HG03108 (cell line): ENCODE measurements around the gene CCDC183.
"Not testable (repeated sequence)": the region's sequence is repeated elsewhere in the genome, so short reads cannot be mapped to it uniquely, and the experiment has no call there.

Experiments used
- ATAC-seq: cut with Tn5 transposase; IDR thresholded peaks from one replicate; pipeline ENCODE4 v1.9.1; 2021; ENCODE audit warnings: moderate library complexity; ENCODE audit not compliant: unreplicated experiment

The CCDC183 gene

DNA sequence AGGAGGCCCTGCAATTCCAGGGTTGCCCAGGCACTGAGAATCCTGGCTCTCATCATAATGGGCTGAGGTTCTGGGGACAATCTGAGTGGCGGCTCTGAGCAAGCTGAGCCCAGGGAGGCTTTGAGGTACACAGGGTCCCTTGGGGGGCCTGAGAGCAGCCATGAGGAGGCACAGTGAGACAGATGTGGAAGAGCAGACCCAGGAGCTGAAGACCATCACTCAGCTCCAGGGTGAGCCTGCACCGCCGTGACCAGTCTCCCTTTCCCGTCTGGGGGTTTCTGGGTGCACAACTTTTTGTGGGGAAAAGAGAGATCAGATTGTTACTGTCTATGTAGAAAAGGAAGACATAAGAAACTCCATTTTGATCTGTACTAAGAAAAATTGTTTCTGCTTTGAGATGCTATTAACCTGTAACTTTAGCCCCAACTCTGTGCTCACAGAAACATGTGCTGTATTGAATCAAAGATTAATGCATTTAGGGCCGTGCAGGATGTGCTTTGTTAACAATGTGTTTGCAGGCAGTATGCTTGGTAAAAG is at the start of gene CCDC183:
TSS of gene CCDC183 (plus strand) at position 101 of the 537 bp plus-strand sequence. CDS start at position 161, 60 bp downstream.
- no peak for ATAC-seq

DNA sequence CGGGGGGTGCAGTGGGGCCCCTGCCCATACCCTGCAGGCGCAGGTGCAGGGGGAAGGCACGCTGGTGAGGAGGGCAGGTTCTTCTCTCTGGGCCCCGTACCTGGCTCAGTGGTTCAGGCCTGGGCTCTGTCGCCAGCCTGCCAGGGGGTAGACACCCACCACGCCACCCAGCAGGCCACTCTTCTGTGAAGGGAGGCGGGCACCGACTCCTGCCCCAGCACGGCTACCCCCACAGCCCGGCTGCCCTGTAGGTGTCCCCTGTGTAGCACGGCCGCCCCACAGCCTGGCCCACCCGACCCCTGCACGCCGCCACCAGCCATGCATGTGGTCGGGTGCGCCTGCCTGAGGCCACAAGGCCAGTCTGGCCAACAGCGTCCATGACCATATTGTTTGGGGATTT is 49.5 kb upstream of the CCDC183 start:
- ATAC-seq = no peak

DNA sequence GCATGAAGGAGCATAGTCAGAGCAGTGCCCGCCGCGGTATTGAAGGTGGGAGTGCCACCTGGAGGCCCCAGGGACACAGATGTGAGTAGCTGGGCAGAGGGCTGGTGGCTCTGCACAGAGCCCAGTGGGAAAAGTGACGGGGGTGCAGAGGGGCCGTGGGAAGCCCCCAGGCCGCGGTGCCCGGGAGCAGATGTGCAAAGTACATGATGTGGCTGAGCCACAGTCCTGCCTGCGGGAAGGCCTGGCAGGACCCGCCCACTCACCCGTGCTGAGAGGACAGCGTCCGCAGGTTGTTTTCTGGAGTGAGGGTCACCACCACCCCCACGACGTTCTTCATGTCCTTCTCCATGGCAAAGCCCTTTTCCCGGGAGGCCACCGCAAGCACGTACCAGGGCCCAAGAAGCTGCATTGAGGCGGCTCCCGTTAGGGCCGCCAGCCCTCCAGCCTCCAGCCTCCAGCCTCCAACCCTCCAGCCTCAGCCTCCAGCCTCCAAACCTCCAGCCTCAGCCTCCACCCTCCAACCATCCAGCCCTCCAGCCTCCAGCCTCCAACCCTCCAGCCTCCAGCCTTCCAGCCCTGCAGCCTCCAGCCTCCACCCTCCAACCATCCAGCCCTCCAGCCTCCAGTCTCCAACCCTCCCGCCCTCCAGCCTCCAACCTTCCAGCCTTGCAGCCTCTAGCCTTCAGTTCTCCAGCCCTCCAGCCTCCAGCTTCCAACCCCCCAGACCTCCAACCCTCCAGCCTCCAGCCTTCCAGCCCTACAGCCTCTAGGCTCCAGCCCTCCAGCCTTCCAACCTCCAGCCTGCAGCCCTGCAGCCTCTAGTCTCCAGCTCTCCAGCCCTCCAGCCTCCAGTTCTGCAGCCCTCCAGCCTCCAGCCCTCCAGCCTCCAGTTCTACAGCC is 48.7 kb upstream of the CCDC183 start:
- no peak for ATAC-seq

DNA sequence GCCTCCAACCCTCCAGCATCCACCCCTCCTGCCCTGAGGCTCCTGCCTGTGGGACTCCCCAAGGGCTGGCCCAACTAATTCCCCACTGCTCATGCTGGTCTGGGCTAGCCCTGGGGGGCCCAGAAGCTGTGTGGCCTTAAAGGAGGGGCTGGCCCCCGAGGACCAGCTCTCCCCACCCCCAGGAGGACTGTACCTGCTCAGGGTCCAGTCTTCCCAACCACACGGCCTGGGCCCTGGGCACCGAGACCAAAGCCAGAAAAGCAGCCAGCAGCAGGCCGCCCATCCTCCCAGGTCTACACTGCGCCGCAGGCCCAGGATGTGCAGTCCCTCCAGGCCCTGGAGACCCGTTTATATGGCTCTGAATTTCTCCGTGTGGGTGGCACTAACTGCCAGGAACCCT is 47.9 kb upstream of the CCDC183 start, which contains the start of gene LCN6:
TSS of gene LCN6 (minus strand) at position 325 of the 400 bp plus-strand sequence. CDS start at position 283, 42 bp downstream.
- no peak for ATAC-seq

DNA sequence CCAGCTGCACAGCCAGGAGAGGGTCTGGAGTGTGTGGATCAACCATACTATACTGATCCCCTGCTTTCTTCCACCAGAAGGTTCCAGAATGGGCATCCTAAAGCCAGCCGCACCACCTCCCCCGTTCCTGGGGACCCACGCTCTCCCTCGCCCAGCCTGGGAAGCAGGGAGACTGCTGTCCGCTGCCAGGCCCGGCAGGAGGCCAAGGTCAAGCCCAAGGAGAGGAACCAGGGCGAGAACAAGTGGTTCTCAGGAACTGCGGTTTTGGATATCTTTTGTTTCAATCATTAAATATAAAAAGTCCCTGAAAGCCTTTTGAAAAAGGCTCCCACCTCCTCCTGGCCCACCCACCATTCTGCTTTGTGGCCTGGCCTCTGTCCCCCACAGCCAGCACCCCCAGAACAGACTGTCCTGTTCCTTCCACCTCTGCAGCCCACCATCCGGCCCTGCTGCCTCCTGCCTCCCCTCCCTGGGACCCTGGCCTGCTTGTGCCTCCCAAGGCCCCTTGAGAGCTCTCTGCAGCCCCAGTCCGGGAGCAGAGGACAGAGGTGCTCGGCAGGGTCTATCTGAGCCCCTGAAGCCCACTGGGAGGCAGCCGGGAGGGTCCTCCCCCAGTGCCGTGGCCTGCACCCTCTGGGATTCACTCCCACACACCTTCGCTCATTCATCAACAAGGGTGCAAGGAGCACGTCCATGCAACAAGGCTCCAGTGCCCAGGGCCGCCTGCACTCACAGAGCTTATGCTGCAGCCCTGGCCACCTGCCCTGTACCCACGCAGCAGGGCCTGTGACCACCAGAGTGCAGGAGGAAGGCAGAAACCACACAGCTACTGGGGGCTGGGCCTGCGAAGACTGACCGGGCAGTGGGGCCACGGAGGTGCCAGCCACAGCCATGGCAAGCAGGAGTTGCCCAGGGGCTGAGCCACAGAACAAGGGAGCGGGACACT is 47.2 kb upstream of the CCDC183 start:
- ATAC-seq = no peak

GRCh38 chr9:136750526-136750925 is 45.6 kb upstream of the CCDC183 start:
- no peak for ATAC-seq

GRCh38 chr9:136751244-136751643 is 44.9 kb upstream of the CCDC183 start:
- no peak for ATAC-seq

DNA sequence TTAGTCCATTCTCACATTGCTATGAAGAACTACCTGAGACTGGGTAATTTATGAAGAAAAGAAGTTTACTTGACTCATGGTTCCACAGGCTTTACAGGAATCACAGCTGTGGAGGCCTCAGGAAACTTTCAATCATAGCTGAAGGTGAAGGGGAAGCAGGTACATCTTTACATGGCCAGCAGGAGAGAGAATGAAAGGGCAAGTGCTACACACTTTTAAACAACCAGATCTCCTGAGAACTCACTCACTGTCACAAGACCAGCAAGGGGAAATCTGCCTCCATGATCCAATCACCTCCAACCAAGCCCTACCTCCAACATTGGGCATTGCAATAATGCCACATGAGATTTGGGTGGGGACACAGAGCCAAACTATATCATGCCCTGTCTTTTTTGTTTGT is 44.3 kb upstream of the CCDC183 start:
- no peak for ATAC-seq

DNA sequence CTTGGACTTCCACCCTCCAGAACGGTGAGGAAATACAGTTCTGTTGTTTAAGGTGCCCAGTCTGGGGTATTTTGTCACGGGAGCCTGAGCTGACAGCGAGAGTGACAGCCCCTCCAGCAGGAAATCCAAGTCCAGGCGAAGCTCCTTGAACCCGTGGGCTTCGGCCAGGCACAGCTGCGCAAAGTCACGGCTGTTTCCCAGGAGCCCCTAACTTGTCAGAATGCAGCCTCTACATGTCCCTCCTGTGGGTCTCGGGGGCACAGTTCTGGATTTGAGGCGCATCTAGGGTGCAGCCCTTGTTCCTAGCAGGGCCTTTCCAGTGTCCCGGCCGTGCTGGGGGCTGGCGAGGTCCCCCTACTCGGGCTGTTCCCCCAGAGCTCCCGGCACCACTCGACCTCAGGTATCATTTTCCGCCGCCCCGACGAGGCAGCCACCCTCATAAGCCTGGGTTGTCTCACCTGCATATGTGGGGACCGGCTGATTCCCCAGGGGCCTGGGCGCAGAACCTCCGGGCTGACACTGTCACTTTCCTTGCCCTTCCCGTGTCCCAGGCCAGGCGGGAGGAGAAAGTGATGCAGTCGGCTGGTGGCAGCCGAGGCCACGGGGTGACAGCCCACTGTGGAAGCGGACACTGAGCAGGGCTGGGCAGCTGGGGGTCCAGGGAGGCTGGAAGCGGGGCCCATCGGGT is 42.6 kb upstream of the CCDC183 start:
- ATAC-seq = no peak

DNA sequence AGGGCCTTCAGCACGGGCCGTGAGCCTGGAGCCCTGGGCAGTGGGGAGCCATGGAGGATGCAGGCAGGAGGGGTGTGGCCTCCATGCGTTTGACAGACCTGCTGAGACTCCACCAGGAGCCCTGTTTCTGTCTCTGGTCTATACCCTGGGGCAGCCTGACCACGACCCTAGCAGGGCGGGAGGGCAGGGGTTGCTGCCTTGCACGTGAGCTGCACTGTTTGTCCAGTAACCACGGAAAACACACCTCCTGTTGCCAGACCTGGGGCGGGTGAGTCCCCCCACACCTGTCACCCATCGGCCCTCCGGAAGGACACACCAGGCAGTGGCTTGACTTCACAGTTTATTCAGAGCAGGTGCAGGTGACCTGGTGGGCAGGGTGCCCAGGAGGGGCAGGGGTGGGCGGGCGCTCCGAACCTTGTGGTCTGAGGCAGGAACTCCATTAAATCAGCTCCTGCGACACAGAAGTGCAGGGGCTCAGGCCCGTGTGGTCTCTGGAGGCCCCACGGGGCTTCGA is 42.0 kb upstream of the CCDC183 start:
- no peak for ATAC-seq

DNA sequence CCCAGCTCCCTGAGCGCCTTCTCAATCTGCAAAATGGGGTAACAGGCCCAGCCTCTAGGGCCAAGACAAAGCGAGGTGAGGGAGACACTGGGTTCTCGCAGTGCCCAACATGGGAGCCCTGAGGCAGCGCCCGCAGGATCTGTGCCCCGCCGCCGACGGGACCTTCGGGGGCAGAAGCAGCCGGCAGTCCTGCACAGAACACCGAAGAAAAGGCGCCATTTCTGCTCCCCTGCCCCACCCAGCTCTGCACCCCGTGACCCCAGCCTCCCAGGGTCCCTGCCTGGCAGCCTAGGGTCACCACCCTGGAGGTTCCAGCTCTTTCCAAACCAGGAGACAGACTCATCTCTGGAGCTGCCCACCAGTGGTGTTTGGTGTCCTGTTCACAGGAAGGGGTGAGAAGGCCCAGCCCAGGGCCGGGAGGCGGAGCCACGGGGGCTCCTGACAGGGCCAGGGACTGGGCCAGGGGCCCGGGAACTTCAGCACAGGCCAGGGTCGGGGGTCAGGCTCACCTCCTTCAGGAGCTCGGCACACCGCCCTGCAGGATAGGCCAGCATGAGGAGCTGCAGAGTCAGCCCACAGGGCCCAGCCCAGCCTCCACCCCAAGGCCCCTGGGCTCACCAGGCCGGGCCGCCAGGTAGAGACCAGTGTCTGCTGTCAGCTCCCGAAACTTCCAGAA is 41.4 kb upstream of the CCDC183 start:
- ATAC-seq = no peak

GRCh38 chr9:136755302-136756133 is 40.6 kb upstream of the CCDC183 start:
- ATAC-seq = not testable (repeated sequence)

DNA sequence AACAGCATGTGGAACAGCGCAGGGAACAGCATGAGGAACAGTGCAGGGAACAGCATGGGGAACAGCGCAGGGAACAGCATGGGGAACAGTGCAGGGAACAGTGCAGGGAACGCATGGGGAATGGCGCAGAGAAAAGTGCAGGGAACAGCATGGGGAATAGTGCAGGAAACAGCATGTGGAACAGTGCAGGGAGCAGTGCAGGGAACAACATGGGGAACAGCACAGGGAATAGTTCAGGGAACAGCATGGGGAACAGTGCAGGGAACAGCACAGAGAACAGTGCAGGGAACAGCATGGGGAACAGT is 40.1 kb upstream of the CCDC183 start:
- ATAC-seq = no peak

- no peak for ATAC-seq
Observed at GRCh38 chr9:136756836-136757235, 39.3 kb upstream of the CCDC183 start.

GRCh38 chr9:136757328-136757727 is 38.8 kb upstream of the CCDC183 start:
- no peak for ATAC-seq

DNA sequence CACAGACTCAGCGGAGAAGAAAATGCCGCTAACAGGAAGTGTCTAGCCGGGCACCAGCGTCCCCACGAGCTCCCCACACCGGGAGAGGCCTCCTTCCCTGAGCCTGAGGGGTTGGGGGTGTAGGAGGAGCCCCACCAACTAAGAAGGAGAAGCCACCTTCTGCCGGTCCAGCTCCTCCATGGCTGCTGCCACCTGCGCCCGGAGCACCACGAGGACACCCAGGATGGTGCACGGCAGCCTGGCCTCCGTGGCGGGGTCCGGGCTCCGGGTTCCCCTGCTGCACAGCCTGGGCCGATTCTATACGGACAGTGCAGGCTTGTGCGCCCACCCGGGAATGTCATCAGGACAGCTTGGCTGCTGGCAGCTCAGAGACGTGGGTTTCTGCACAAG is 38.4 kb upstream of the CCDC183 start:
- no peak for ATAC-seq

DNA sequence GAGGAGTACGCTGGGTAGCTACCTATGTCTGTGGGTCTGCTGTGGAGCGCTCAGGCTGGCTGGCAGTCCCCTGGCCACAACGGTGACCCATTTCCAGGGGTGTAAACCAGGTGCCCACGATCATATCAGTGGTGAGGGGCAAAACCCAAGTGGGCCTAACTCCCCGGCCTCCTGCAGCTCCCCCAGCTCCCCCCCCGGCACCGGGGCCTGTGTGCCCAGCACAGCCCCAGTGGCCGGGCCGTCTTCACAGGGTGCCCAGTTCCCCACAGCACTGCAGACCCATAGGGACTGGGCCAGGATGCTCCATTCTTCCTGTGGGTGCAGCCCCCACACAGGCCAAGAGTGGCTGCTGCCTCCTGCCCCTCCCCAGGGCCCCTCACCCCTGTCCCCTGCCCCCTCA is 37.1 kb upstream of the CCDC183 start:
- no peak for ATAC-seq

- ATAC-seq = no peak
Observed at GRCh38 chr9:136759436-136760325, 36.5 kb upstream of the CCDC183 start.
